HG03039 (cell line): ENCODE data around the gene CDK5RAP2.
A peak's percentile ranks its signal among the peaks of the same experiment; 100 is the strongest.
"Not testable (repeated sequence)": the region's sequence is repeated elsewhere in the genome, so short reads cannot be mapped to it uniquely, and the experiment has no call there.

Experiments
- ATAC-seq: cut with Tn5 transposase; IDR thresholded peaks from one replicate; pipeline ENCODE4 v1.9.1; 2021; ENCODE audit warnings: mild to moderate bottlenecking, moderate library complexity; ENCODE audit not compliant: unreplicated experiment

Gene CDK5RAP2

DNA sequence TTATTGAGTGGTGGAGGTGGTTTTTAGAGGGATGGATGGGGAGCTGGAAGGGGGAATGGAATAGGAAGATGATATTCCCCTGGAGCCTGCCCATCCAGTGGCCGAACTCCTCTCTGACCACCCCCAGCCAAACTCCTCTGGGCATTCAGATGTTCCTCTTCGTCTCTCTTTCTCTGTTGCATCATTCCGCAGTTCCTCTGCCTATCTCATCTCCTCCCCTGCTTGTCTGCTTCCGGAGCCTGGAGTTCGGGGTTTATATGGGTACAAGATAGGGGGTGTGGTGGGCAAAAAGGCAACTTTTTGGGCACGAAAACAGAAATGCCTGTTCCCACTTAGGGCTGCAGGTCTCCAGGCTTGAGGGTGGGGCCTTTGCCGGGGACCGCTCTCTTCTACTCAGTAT, 12.2 kb upstream of the CDK5RAP2 start:
- ATAC-seq: no peak

GRCh38 chr9:120587328-120587727, 7.4 kb upstream of the CDK5RAP2 start:
- no peak for ATAC-seq

GRCh38 chr9:120583958-120584369, 4.0 kb upstream of the CDK5RAP2 start:
- ATAC-seq: no peak

DNA sequence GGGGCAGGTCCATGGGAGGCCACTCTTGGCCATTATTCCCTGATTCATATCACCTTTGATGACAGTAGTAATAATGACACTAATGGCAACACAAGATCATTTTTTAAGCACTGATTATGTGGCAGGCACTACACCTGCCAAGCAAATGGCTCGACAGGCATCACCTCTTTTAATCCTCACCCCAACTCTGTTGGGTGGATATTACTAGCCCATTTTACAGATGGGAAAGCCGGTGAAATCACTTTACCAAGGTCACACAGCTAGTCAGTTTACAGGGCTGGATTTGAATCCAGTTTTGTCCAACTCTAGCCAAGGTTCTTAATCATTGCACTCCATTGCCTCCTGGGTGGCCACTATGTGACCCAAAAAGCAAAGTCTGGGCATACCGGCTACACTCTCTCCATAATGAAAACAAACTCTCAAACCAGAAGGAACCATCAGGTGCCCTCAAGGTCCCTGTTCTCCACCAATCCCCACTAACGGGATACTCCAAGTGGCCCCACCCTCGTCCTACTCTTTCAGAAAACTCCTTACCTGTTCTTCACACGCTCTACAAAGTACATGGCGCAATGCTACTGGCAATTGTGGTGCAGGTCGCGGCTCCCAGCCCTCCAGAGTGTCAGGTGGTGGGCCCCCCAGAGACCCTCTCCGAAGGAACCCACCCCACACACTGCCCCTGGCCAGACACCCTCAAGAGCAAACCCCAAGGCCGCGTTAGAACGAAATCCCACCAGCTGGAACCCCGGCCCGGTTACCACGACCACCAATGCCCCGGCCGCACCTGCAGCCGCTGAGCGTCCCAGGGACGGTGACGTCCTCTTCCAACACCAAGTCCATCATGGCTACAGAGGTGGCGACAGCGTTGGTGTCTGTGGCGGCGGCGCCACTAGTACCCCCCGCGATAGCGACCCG, 572 bp downstream of the CDK5RAP2 start:
- peak; percentile 26 for ATAC-seq

- ATAC-seq: no peak
Observed at GRCh38 chr9:120574473-120574872, 5.5 kb downstream of the CDK5RAP2 start.

DNA sequence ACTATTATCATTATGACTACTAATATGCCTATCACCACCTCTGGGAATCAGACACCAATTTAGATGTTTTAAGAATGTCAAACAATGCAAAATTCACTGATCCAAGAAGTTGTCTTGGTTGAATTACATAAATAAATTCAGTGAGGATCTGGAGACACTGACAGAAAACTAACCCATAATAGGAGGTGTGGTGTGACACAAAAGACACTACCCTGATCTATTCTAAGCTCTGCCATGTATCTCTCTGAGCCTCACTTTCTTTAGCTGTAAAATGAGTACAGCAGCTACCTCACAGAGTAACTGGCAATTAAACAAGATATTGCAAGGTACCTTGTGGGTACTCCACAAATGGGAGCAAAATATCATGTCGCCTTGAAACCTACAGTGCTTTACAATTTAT, 7.5 kb downstream of the CDK5RAP2 start:
- ATAC-seq: no peak

- no peak for ATAC-seq
Observed at GRCh38 chr9:120571443-120572257, 8.3 kb downstream of the CDK5RAP2 start.

GRCh38 chr9:120570296-120570695, 9.7 kb downstream of the CDK5RAP2 start:
- ATAC-seq: no peak

DNA sequence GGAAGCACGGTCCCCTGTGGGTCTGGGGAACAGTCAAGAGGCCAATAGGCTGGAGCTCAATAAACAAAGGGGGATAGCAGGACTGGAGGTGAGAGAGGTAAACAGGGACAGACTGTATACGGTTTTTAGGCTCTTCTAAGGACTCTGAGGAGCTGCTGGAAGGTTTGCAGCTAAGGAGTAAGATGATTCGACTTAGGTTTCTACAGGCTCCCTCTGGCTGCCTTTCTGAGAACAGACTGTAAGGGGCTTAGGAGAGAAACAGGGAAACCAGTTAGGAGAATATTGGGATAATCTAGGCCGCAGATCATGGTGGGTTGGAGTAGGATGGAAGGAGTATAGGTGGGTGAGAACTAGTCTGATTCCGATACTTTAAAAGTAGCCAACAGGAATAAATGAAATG, 10.4 kb downstream of the CDK5RAP2 start:
- no peak for ATAC-seq

DNA sequence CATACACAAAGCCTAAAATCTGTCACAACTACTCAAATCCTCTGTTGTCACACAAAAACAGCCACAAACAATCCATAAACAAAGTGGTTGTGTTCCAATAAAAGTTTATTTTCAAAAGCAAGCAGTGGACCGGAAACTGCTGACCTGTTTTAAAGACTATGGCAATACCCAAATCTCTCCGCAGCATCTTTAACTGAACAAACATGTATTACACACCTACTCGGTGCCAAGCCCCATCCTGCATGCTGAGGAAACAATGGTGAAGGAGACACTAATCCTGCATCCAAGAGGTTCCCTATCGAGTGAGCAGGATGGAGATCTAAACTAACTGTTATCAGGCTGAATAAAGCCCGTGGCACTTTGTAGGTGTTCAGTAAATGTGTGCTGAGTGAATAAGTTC, 11.2 kb downstream of the CDK5RAP2 start:
- no peak for ATAC-seq

GRCh38 chr9:120567874-120568273, 12.1 kb downstream of the CDK5RAP2 start:
- ATAC-seq: no peak

- ATAC-seq: no peak
Observed at GRCh38 chr9:120567081-120567480, 12.9 kb downstream of the CDK5RAP2 start.

DNA sequence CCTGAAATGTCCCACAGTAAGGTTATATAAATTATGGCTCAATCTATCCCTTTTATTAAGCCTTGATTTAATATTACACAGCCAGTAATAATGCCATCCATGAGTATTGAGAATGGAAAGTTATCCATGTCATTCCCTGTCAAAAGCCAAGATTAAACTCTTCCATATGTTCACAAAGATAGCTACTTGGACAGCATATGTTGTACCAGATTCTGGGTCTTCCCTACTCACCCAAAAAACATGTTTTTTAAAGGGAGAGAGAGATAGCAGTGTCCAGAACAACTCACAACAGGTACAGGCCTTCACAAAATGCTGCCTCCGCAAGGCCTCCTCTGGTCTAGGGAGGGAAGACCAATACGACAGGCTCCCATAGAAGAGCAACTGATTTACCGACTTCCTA, 15.4 kb downstream of the CDK5RAP2 start:
- no peak for ATAC-seq

- ATAC-seq: no peak
Observed at GRCh38 chr9:120562861-120563443, 17.0 kb downstream of the CDK5RAP2 start.

DNA sequence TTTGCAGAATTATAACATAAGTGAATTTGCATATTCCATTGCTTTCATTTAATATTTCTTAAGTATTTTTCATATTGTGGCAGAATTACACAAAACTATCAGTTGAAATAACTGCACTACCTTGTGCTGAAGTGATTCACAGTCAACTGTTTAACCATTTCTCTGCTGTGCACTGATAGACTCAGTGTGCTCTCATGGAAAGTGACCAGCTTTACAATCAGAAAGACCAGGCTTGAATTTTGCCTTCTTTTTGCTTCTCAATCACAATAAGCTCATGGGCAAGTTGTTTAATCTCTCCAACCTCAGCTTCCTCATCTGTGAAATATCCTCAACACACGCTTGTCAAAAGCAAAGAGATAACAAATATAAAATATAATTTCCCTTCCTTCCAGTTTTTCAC, 18.3 kb downstream of the CDK5RAP2 start:
- ATAC-seq: no peak

DNA sequence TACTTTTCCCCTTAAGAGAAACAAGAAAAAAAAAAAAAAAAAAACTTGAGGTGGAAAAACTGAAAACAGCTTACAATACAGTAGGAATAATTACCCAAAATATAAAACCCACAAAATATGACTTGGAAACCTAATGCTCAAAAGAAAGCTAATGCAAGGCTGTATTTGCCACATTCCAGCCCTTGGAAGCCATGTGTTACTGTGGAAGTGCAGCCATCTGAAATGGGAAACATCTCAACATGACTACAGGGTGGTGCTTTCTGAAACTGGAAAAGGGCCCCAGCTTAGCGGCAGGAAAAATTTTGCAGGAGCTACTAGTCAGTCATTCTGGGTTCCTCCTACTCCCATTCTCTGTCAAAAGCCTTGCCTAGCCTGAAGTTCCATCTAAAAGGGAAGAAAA, 20.4 kb downstream of the CDK5RAP2 start:
- no peak for ATAC-seq

DNA sequence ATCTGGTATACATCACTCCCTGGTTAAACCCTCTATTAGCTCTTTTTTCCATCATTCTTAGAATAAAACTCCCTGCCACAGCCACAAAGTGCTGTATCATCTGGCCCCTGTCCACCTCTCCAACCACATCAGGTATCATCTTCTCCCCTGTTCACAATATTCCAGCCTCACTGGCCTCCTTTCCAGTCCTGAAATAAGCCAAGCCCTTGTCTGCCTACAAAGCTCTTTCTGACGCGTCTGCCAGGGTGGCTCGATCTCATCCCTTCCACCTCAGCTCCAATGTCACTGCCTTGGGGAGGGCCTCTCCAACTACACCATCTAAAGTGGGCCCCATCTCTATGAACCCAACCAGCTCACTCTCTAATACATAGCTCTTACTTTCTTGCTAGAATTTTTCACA, 21.5 kb downstream of the CDK5RAP2 start:
- no peak for ATAC-seq

- no peak for ATAC-seq
Observed at GRCh38 chr9:120557205-120557604, 22.8 kb downstream of the CDK5RAP2 start.

DNA sequence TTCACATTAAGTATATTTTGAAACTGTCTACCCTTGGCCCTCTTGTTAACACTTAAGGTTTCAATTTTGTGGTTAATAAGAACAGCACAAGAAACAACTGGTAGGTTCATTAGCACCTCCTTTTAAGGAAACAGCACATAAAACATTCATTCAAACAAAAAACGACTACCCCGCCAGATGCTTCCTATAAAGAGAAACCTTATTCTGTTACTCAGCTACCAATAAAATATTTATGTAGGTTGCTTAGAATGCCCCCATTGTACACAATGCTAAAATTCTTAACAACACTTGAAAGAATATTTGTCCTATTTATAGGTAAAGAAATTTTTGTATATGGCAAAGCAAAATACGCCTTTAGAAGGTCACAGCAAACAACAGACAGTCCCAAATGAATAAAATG, 23.2 kb downstream of the CDK5RAP2 start:
- no peak for ATAC-seq

- ATAC-seq: no peak
Observed at GRCh38 chr9:120555839-120556238, 24.1 kb downstream of the CDK5RAP2 start.

GRCh38 chr9:120552210-120552704, 27.7 kb downstream of the CDK5RAP2 start:
- ATAC-seq: not testable (repeated sequence)
